Nephron progenitor cell (in vitro differentiated cells): Measurements from ENCODE around the gene CORO2A.

Experiments
- DNase-seq: peaks from one replicate; pipeline ENCODE4 v3.0.0; 2021
- H3K27ac Mint-ChIP-seq: 2 replicates; pipeline ENCODE4 v1.8.0; 2021; ENCODE audit warnings: mild to moderate bottlenecking, moderate library complexity, mixed read lengths
- H3K27me3 Mint-ChIP-seq: 2 replicates; pipeline ENCODE4 v1.8.0; 2021; ENCODE audit warnings: mild to moderate bottlenecking, low read depth, mixed read lengths; ENCODE audit not compliant: poor library complexity
- H3K36me3 Mint-ChIP-seq: 2 replicates; pipeline ENCODE4 v1.8.0; 2021; ENCODE audit warnings: low read depth, mixed read lengths
- H3K4me1 Mint-ChIP-seq: 2 replicates; pipeline ENCODE4 v1.8.0; 2021; ENCODE audit warnings: mixed read lengths
- H3K4me3 Mint-ChIP-seq: 2 replicates; pipeline ENCODE4 v1.8.0; 2021; ENCODE audit warnings: mild to moderate bottlenecking, moderate library complexity, mixed read lengths
- H3K9me3 Mint-ChIP-seq: 2 replicates; pipeline ENCODE4 v1.8.0; 2021; ENCODE audit warnings: mild to moderate bottlenecking, moderate library complexity, mixed read lengths
- TF ChIP-seq, protein P1 (sequence below): fragments of 200-600 bp; sonication (generic); IDR thresholded peaks from 2 replicates; pipeline ENCODE4 v1.5.0; 2021; ENCODE audit warnings: antibody characterized with exemption

Gene CORO2A

GRCh38 chr9:98107926-98108325, 84.5 kb downstream of the CORO2A start:
- H3K4me1 Mint-ChIP-seq: no peaks in the 10 kb centered on the region
- no peaks in the 10 kb centered on the region for H3K36me3 Mint-ChIP-seq
- H3K9me3 Mint-ChIP-seq: peaks cover 6% of the 10 kb centered on the region
- DNase-seq: no peak
- TF ChIP-seq, protein P1, sequence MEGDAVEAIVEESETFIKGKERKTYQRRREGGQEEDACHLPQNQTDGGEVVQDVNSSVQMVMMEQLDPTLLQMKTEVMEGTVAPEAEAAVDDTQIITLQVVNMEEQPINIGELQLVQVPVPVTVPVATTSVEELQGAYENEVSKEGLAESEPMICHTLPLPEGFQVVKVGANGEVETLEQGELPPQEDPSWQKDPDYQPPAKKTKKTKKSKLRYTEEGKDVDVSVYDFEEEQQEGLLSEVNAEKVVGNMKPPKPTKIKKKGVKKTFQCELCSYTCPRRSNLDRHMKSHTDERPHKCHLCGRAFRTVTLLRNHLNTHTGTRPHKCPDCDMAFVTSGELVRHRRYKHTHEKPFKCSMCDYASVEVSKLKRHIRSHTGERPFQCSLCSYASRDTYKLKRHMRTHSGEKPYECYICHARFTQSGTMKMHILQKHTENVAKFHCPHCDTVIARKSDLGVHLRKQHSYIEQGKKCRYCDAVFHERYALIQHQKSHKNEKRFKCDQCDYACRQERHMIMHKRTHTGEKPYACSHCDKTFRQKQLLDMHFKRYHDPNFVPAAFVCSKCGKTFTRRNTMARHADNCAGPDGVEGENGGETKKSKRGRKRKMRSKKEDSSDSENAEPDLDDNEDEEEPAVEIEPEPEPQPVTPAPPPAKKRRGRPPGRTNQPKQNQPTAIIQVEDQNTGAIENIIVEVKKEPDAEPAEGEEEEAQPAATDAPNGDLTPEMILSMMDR: no peak
- no peak overlapping the region for H3K4me3 Mint-ChIP-seq
- H3K27me3 Mint-ChIP-seq: no peaks in the 10 kb centered on the region
- H3K27ac Mint-ChIP-seq: no peak overlapping the region

- Mint-ChIP-seq H3K4me1 (peaks cover 8% of the 10 kb centered on the region), H3K4me3 (no peak overlapping the region), H3K27ac (no peak overlapping the region), H3K36me3 (no peaks in the 10 kb centered on the region), H3K9me3 (peaks cover 6% of the 10 kb centered on the region), H3K27me3 (no peaks in the 10 kb centered on the region)
- TF ChIP-seq, protein P1: no peak
- DNase-seq: no peak
Measured at GRCh38 chr9:98105006-98105405, 87.4 kb downstream of the CORO2A start.

GRCh38 chr9:98104445-98104881, 88.0 kb downstream of the CORO2A start:
- Mint-ChIP-seq H3K36me3 (no peaks in the 10 kb centered on the region), H3K4me3 (no peak overlapping the region), H3K27ac (no peak overlapping the region), H3K9me3 (peaks cover 6% of the 10 kb centered on the region), H3K27me3 (no peaks in the 10 kb centered on the region), H3K4me1 (peaks cover 8% of the 10 kb centered on the region)
- no peak for DNase-seq
- TF ChIP-seq, protein P1: no peak

- no peak overlapping the region for H3K27ac Mint-ChIP-seq
- no peak for DNase-seq
- H3K4me1 Mint-ChIP-seq: peaks cover 8% of the 10 kb centered on the region
- no peaks in the 10 kb centered on the region for H3K36me3 Mint-ChIP-seq
- peaks cover 7% of the 10 kb centered on the region for H3K27me3 Mint-ChIP-seq
- TF ChIP-seq, protein P1: no peak
- no peak overlapping the region for H3K4me3 Mint-ChIP-seq
- peaks cover 5% of the 10 kb centered on the region for H3K9me3 Mint-ChIP-seq
Measured at GRCh38 chr9:98101868-98102273, 90.6 kb downstream of the CORO2A start.

DNA sequence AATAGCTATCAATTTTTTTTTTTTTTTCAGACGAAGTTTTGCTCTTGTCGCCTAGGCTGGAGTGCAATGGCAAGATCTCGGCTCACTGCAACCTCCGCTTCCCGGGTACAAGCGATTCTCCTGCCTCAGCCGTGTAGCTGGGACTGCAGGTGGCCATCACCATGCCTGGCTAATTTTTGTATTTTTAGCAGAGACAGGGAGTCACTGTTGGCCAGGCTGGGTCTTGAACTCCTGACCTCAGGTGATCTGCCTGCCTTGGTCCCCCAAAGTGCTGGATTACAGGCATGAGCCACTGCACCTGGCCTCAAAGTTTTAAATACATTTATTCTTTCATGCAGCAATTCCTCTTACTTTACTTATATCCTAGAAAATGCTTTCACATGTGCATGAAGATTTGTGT, 91.0 kb downstream of the CORO2A start:
- Mint-ChIP-seq H3K27me3 (peaks cover 9% of the 10 kb centered on the region), H3K4me1 (peaks cover 8% of the 10 kb centered on the region), H3K9me3 (peaks cover 3% of the 10 kb centered on the region), H3K36me3 (no peaks in the 10 kb centered on the region), H3K4me3 (no peak overlapping the region), H3K27ac (no peak overlapping the region)
- TF ChIP-seq, protein P1: no peak
- no peak for DNase-seq

- no peak overlapping the region for H3K4me3 Mint-ChIP-seq
- H3K27ac Mint-ChIP-seq: no peak overlapping the region
- H3K36me3 Mint-ChIP-seq: no peaks in the 10 kb centered on the region
- DNase-seq: no peak
- TF ChIP-seq, protein P1: no peak
- H3K9me3 Mint-ChIP-seq: peaks cover 1% of the 10 kb centered on the region
- peaks cover 9% of the 10 kb centered on the region for H3K27me3 Mint-ChIP-seq
- peaks cover 8% of the 10 kb centered on the region for H3K4me1 Mint-ChIP-seq
Measured at GRCh38 chr9:98100456-98100855, 92.0 kb downstream of the CORO2A start.
